CD4-positive, alpha-beta T cell treated with Interleukin-10 for 1 hour (primary cell): ENCODE data around the gene PRELP.
"Not testable (repeated sequence)": the region's sequence is repeated elsewhere in the genome, so short reads cannot be mapped to it uniquely, and the experiment has no call there.

Source experiments
- DNase-seq: peaks from one replicate; pipeline ENCODE4 v3.0.0-alpha.2; 2020

PRELP gene

DNA sequence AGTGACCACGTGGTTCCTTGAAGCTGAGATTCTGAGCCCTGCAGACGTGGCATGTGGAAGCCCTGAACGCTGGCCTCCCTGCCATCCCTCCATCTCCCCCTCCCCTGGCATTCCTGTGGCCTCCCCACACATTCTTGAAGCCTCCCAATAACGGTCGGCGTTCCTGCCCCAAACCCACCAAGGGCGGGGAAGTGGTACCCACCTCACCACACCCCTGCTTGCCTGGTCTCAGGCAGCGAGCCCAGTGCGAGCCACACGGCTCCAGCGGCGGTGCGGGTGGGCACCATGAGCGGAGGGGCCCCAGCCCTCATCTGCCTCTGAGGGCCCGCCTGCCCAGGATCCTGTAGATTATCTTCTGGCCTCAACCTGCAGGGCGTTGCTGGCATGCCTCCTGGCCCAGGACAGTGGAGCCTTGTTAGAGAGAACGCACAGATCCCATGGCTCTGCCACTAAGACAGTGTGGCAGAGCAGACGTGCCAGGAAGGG, 20.6 kb upstream of the PRELP start:
- DNase-seq: no peak

DNA sequence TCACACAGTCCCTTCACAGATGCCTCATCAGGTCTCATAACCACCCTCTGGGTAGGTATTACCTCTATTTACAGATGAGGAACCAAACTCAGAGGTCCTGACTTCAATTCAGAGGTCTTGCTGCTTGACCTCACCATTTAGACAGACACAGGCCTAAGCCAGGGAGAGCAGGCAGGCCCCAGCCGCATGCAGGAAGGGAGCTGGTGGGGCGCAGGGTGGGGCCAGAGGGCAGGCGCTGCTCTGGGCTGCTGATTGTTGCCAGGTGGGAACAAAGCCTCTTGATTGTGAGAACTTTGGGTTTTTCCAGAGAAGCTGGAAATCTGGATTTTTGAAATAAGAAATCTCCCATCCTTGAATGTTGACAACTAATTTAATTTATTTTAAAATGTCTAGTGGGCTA, 19.9 kb upstream of the PRELP start:
- no peak for DNase-seq

DNA sequence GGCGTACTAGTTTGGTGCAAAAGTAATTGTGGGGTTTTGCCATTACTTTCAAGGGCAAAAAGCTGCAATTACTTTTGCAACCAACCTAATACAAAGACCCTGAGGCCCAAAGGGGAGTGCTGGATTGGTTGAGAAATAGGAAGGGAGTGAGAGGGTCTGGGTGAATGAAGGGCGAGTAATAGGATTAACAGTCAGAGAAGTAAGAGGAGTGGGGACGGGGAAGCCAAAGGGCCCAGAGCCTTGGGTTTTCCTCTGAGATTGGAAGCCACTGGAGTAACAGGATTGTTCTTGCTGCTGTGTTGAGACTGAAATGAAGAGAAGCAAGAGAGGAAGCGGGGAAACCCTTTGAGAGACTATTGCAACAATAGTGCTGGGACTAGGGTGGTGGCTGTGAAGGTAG, 19.0 kb upstream of the PRELP start:
- DNase-seq: no peak

DNA sequence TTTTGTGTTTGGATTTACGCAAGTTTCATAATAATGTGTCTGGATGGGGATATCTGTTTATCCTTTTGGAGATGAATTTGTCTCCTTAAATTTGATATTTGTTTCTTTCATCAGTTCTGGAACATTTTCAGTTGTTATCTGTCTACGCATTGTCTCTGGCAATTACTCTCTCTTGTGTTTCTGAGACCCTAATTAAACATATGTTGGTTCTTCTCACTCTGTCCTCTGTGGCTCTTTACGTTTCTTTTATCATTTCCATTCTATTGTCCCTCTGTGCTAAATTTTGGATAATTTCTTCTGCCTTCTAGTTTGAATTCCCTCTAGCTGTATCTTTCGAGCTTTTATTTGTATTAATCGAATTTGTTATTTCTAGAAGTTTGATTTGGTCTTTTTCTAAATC, 17.5 kb upstream of the PRELP start:
- no peak for DNase-seq

DNA sequence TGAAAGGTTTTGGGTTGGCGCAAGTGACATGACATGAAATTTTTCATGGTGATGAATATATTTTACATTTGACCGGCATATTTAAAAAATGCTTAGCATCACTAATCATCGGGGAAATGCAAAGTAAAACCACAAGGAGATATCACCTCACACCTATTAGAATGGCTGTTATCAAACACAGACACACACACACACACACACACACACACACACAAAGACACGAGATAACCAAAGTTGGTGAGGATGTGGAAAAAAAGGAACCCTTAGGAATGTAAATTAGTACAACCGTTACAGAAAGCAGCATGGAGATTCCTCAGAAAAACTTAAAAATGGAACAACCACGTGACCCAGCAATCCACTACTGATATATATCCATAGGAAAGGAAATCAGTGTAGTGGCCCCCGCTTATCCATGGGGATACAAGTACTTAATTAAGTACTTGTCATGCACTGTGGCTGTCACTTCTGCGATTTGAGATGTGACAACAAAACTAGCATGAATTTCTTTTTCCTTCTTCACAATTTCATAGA, 15.9 kb upstream of the PRELP start:
- no peak for DNase-seq

DNA sequence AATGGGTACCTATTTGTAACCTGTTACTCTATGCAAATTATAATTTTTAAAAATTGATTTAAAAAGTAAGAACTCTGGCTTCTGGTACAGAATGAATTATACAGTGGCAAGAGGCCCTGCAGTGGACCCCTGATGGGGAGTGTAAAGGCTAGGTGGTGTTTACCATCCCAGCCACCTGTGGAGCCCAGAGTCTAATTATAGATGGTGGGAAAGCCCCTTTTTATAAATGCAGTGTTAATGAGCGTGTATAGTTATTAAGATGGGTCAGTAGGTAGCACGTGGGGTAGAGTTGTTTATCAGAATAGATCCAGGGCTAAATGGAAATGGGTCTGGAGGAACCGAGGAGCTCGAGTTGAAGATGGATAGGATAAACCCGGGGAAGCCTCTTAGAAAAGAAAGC, 13.9 kb upstream of the PRELP start:
- no peak for DNase-seq

DNA sequence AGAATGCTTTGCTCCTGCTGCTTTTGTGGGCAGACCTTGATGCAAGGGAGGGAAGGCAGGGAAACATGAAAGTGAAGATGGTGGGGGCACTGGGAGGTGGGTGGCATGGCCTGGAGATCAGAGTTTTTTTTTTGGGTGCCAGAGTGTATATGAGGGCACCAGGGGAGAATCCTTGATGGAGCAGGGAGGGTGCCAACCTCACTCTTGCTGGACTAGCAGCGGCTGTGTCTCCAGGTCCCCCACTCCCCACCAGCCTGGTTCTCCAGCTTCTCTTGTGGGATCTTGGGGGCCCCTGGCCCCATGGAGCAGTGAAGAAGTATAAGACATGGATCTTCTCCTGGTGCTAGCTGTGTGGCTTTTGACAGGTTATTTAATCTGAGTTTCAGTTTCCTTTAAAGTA, 13.5 kb upstream of the PRELP start:
- DNase-seq: no peak

DNA sequence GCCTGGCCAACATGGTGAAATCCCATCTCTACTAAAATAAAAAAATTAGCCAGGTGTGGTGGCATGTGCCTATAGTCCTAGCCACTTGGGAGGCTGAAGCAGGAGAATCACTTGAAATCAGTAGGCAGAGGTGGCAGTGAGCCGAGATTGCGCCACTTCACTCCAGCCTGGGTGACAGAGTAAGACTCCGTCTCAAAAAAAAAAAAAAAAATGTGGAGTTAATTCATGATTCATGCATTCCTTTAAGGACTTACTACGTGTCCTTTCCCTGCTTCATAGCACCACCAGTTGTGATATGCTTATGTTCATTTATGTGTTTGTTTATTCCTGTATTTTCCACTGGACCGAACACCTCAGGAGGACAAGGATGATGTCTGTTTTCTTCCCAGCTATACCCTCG, 12.7 kb upstream of the PRELP start:
- DNase-seq: no peak

DNA sequence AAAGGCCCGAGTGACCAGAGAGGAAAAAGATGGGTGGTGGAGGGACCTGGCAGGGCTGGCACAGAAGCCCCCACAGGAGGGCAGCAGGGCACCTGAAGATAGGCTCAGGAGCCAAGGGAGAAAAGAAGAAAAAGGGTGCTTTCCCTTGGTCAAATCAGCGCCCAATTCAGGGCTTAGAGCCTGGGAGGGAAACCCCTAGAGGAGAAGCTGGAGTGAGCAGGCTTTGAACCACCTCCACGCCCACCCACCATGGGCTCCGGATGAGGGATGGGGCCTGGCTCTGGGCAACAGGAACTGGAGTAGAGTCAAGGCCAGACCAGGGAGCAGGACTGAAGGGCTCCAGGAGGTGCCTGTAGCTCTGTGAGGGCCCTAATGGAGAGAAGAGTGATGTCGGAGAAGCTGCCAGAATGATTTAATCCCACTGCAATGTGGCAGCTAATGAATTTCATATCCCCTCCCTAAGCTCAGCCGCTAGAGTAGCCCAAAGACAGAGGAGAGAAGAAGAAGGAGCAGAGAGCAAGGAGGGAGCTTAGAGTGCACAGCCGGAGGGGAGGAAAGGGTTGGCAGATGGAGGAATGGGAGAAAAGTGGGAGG, 12.0 kb upstream of the PRELP start:
- no peak for DNase-seq

DNA sequence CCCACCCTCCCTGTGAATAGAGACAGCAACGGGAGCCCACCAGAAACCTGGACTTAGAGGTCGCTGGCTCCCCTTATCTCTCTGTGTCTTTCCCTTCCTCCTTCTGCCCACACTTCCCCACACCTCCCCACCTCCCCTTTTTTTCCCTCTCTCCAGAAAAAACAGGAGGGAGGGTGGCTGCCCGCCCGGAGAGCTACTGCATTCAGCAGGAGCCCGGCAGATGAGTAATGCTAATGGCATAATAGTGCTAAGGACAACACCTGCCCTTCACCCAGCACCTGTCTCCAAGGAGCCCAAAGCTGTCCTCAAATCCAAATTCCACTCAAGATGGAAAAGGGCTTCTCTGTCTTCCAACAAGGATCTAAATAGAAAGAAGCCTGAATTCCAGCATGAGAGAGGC, 11.4 kb upstream of the PRELP start:
- DNase-seq: no peak

DNA sequence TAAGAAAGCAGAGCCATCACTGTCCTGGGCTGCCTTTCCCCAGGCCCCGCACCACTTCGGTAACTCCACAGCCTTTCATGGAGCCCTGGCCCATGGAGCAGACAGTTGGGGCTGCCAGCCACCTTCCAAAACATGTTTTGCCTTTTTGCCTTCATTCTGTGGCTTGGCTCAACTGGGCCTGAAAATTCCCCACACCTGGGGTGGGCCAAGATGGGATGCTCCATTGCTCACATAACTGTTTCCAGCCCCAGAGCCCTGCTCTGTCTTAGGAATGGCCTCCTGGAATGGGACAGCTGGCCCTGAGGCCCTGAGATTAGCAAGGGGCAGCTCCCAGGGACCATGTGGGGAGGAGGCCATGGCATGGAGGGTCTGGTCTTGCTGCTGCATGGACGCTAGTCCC, 10.9 kb upstream of the PRELP start:
- DNase-seq: no peak

DNA sequence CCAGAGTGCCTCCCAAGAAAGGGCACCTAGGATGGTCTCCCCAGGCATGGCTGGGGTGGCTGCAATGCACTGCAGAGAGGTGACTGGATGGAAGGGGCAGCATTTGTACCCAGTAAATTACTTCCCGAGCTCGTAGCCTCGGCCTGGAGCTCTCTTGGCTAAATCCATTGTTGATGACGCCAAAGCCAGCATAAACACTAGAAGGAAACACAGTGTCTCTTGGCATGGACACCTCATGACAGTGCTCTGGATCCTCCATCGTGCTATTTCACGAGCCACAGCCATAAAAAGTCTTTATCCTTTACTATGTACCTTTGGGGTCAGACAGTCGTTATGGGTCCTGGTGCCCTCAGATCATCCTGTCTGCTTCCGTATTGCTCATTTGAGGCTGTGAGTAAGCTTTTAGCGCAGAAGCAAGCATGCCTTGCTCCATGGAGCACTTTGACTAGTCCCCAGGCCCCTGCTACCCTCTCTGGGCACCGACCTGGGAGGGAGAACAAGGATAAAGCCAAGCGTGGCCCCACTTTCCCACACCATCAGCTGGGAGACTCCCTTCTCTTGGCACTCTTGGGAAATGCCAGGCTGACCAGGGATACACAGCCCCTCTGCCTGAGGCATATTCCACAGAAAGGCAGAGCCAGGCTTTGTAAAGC, 10.3 kb upstream of the PRELP start:
- no peak for DNase-seq

DNA sequence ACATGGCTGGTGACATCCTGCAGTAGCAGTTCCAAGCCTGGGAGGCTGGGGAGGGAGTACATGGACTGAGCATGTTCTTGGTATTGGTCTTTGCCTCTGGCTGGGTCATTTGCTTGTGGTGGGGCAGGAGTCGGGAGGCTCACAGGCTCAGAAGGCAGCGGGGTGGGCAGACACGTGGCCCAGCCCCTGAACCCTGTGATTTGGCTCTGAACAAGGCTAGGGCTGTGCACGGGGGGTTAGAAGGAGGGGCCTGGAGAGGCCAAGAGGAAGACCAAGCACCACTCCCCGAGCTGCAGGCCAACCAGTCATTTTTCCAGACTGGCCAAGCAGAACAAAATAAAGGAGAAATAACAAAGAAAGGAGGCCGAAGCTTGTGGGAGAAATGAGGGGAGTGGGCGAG, 9.7 kb upstream of the PRELP start:
- no peak for DNase-seq

DNA sequence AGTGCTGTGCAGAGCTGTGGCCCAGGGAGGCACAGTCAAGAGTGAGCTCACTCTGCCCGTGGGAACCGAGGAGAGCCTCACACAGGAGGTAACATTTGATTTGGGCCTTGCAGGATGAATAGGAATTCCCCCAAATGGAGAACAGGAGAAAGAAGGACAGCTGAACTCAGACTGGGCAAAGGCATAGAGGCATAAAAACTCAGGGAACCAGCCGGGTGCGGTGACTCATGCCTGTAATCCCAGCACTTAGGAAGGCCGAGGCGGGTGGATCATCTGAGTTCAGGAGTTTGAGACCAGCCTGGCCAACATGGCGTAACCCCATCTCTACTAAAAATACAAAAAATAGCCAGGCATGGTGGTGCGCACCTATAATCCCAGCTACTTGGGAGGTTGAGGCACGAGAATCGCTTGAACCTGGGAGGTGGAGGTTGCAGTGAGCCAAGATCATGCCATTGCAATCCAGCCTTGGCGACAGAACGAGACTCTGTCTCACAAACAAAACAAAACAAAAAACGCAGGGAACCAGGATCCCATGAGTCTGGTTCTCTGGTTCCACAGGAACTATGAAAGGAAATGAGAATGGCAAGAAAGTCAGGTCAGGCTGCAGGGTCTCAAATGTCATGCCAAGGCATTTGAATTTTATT, 8.6 kb upstream of the PRELP start:
- not testable (repeated sequence) for DNase-seq

DNA sequence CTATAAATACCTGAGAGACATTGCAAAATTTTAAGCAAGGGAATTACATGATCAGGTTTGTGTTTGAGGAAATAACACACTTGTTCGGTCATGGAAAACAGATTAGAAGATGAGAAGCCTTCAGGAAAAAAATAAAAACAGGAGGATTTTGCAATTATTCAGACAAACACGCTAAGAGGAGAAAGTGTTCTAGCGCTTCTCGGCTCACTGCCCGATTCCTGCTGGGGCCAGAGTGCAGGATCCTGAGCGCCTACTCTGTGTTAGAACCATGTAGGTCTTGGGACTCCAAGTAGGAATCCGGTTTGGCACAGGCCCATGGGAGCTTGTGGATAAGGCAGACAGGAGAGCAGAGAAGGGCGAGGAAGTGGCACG, 8.1 kb upstream of the PRELP start:
- no peak for DNase-seq

DNA sequence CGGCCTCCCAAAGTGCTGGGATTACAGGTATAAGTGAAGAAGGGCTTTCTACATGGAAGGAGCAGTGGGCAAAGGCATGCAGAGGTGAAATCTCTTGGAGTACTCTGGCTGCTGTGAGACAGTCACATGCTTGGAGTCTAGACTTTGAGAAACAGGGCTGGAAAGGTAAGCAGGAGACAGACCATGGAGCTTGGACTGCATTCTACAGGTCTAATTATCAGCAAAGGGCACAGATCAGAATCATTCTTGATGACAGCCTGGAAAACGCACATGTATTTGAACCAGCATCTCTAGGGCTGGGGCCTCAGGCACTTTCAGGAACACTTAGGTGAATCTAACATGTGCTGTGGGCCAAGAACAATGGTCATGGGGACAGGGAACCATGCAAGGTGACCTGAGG, 7.3 kb upstream of the PRELP start:
- DNase-seq: no peak

DNA sequence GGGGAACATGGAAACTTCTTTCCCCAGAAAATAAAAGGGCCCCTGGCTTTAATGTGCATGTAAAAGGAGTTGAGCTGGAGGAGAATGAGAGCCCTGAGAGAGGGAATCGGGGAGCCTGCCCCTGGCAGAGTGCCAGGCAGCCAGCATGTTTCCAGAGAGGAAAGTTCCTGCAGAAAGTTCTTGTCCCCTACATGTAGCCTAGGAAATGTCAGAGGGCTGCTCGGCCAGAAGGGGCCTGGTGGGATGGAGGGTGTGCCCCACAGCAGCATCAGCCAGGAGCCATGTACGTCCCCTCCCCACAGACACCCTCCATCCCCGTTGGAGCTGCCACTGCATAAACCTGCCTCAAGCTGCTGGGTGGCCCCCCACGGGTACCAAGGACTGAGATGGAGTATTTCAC, 5.4 kb upstream of the PRELP start:
- no peak for DNase-seq

DNA sequence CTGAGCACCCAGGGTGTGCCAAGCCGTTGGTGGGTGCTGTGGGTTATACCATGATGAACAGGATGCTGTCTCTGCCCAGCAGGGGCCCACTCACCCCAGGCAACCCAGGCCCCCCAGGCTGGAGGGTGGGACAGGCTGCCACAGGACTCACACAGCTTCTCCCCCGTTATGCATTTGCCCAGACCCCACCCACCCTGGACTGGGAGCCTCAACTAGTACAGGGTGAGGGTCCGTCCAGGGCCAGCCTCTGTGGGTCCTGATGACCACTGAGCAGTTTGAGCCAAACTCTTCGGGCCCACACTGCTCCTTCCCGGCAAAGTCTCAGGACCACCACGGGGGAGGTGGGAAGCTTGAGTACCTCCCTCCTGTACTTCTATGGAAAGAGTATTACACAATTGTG, 3.8 kb upstream of the PRELP start:
- no peak for DNase-seq

DNA sequence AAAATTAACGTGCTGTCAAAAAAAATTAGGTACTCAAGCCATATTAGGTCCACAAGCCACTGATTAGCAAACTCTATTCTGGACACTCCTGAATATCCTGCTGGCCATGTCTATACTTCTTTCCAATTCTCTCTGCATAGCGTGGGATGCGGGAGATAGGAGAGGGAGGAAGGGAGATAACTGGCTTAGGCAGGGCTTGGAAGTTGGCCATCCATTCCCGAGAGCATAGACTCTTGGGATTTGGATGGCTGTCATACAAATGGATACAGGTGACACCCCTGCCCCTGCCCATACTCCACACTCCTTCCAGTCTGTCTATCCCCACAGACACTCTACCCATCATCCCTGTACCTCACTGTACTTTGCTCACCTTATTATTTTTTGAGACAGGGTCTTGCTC, 2.3 kb upstream of the PRELP start:
- no peak for DNase-seq

DNA sequence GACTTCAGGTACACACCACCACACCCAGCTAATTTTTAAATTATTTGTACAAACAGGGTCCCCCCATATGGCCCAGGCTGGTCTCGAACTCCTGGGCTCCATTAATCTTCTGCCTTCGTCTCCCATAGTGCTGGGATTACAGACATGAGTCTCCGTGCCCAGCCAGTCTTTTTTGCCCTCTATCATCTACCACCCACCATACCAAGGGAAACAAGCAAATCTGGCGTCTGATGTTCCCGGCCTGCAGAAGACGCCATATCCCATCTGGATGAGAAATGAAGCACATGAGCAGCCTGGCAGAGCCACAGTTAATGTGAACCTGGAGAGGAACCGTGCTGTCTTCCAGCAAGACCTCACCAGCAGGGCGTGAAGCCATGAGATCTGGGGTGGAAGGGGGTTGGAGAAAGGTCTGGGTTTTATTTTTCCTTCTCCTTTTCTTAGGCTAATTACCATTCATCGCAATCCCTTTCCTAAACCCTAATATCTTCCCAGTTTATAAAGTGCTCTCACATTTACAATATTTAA, 1.8 kb upstream of the PRELP start:
- no peak for DNase-seq

DNA sequence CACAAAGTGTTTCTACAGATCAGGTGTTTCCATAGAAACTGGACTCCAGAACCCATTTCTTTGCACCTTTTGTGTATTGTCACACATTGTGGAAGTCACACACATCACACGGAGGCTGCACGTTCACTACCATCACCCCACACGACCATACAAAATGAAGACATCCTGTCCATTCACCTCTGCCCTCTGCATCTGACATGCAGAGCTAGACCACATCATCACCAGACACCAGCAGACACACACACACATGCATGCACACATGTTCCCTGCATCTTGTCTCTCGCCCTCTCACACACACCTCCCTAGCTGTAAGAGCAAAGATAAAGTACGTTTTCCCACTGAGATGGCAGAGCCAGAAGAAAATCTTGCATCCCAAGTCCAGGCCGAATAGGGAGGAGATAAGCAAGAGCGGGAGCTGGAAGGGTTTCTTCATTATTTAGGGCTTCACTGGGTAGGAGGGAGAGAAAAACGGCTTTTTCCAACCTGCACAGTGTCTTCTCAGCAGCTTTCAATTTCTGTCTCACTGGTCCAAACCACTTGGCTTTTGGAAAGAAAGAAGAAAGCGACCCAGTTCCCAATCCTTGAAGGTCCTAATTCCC, 709 bp downstream of the PRELP start:
- DNase-seq: no peak

DNA sequence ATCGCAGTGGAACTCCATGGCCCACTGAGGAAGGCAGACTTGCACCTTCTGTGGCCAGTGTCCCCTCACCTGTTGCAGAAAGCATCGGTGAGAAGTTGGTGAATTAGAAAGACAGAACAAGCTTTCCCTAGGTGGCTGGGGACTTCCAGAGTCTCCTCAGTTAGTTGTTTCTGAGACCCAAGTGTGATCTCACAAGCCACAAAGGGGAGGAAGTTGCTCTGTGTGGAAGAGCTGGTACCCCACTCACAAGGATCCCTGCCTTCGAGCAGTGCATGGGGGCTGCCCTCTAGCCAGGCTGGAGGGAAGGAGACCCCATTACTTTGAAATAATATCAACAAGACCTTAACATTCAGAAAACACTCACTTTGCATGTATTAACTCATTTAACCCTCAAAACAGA, 2.1 kb downstream of the PRELP start:
- no peak for DNase-seq

DNA sequence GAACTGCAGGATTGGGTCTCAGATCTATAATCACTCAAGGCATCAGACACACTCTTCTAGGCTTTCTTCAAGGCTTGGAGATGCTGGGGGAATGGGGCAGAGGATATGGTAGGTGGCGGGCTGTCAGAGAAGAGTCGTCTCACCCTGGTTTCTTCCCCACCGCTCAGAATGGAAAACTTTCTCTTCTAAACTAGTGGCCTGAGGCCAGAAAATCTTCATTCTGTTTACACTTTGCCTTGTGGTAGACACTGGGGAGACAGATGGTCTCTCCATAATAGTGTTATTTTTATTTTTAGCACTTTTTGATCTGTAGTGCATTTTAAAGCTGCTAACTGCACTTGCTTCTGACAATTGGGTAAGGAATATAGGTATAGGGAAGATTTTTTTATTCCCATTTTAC, 2.6 kb downstream of the PRELP start:
- DNase-seq: no peak

DNA sequence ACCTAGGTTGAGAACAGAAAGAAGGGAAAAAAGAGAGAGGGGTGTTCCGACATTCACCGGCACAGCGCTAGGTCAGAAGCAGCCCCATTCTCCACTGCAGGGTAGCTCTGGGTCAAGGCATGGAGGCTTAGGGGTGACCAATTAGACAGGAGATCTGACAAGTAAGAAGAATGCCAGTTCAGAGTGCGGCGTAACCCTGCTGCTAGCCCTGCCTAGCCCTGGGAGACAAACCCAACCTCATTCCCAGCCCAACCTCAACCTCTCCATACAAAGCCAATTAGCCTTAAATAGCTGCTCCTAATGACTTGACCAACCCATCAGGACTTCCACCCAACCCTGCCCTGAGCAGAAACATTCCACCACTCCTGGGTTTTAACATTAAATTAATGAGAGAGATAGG, 3.4 kb downstream of the PRELP start:
- no peak for DNase-seq
